Dendritic cell treated with granulocyte-macrophage colony-stimulating factor and Interleukin-4, amounts not matched to agents 40 ng/mL and 50 ng/mL, for 4 days (primary cell): Measurements from ENCODE around the gene NAB1.
"Not testable (repeated sequence)": the region's sequence is repeated elsewhere in the genome, so short reads cannot be mapped to it uniquely, and the experiment has no call there.

Experiments
- H3K27ac Mint-ChIP-seq: one replicate; pipeline ENCODE4 v1.8.0; 2022; ENCODE audit warnings: mild to moderate bottlenecking, mixed read lengths
- H3K27me3 Mint-ChIP-seq: one replicate; pipeline ENCODE4 v1.8.0; 2022; ENCODE audit warnings: mild to moderate bottlenecking, mixed read lengths
- H3K36me3 Mint-ChIP-seq: one replicate; pipeline ENCODE4 v1.8.0; 2022; ENCODE audit warnings: low read depth, mixed read lengths
- H3K4me1 Mint-ChIP-seq: one replicate; pipeline ENCODE4 v1.8.0; 2022; ENCODE audit warnings: low read depth, mixed read lengths
- H3K4me3 Mint-ChIP-seq: one replicate; pipeline ENCODE4 v1.8.0; 2022; ENCODE audit warnings: mild to moderate bottlenecking, moderate library complexity, mixed read lengths
- H3K9me3 Mint-ChIP-seq: one replicate; pipeline ENCODE4 v1.8.0; 2022; ENCODE audit warnings: mixed read lengths
- intact Hi-C: fragments of 100-400 bp; cut with micrococcal nuclease; formaldehyde crosslinking; loops from one replicate; pipeline ENCODE4 v1.15.0; 2022

NAB1 gene

GRCh38 chr2:190696792-190697398 lies 48.0 kb downstream of the NAB1 start:
- Mint-ChIP-seq H3K4me3 (no peak overlapping the region), H3K27ac (no peak overlapping the region), H3K36me3 (peaks cover 13% of the 10 kb centered on the region), H3K27me3 (no peaks in the 10 kb centered on the region), H3K4me1 (no peaks in the 10 kb centered on the region), H3K9me3 (no peaks in the 10 kb centered on the region)
- intact Hi-C loops = no loop called here

GRCh38 chr2:190697421-190697820 lies 48.5 kb downstream of the NAB1 start:
- Mint-ChIP-seq H3K27me3 (no peaks in the 10 kb centered on the region), H3K36me3 (peaks cover 10% of the 10 kb centered on the region), H3K4me1 (no peaks in the 10 kb centered on the region), H3K4me3 (no peak overlapping the region), H3K9me3 (no peaks in the 10 kb centered on the region), H3K27ac (no peak overlapping the region)
- intact Hi-C loops = no loop called here

- Mint-ChIP-seq H3K4me1 (no peaks in the 10 kb centered on the region), H3K36me3 (no peaks in the 10 kb centered on the region), H3K27ac (no peak overlapping the region), H3K27me3 (no peaks in the 10 kb centered on the region), H3K9me3 (no peaks in the 10 kb centered on the region), H3K4me3 (no peak overlapping the region)
- intact Hi-C loops = no loop called here
These were observed 50.0 kb downstream of the NAB1 start for GRCh38 chr2:190698895-190699294.

- Mint-ChIP-seq H3K4me3 (no peak overlapping the region), H3K27me3 (no peaks in the 10 kb centered on the region), H3K36me3 (no peaks in the 10 kb centered on the region), H3K9me3 (no peaks in the 10 kb centered on the region), H3K4me1 (no peaks in the 10 kb centered on the region), H3K27ac (no peak overlapping the region)
- intact Hi-C loops = no loop called here
These were observed 52.7 kb downstream of the NAB1 start for GRCh38 chr2:190701586-190701985.

GRCh38 chr2:190705280-190705679 lies 56.4 kb downstream of the NAB1 start:
- H3K27ac Mint-ChIP-seq = no peak overlapping the region
- intact Hi-C loops = no loop called here
- H3K4me1 Mint-ChIP-seq = no peaks in the 10 kb centered on the region
- no peak overlapping the region for H3K4me3 Mint-ChIP-seq
- H3K36me3 Mint-ChIP-seq = no peaks in the 10 kb centered on the region
- H3K9me3 Mint-ChIP-seq = peaks cover 7% of the 10 kb centered on the region
- no peaks in the 10 kb centered on the region for H3K27me3 Mint-ChIP-seq

- no peaks in the 10 kb centered on the region for H3K36me3 Mint-ChIP-seq
- intact Hi-C loops = no loop called here
- H3K27me3 Mint-ChIP-seq = no peaks in the 10 kb centered on the region
- peaks cover 7% of the 10 kb centered on the region for H3K9me3 Mint-ChIP-seq
- no peak overlapping the region for H3K27ac Mint-ChIP-seq
- H3K4me1 Mint-ChIP-seq = no peaks in the 10 kb centered on the region
- H3K4me3 Mint-ChIP-seq = no peak overlapping the region
These were observed 58.8 kb downstream of the NAB1 start for GRCh38 chr2:190707726-190708125.

GRCh38 chr2:190708650-190709049 lies 59.8 kb downstream of the NAB1 start:
- intact Hi-C loops, H3K27me3 Mint-ChIP-seq, H3K36me3 Mint-ChIP-seq, H3K9me3 Mint-ChIP-seq, H3K27ac Mint-ChIP-seq, H3K4me1 Mint-ChIP-seq, H3K4me3 Mint-ChIP-seq: not testable (repeated sequence)

GRCh38 chr2:190711069-190711468 lies 62.2 kb downstream of the NAB1 start:
- H3K36me3 Mint-ChIP-seq = no peaks in the 10 kb centered on the region
- H3K27ac Mint-ChIP-seq = no peak overlapping the region
- intact Hi-C loops = no loop called here
- peaks cover 7% of the 10 kb centered on the region for H3K9me3 Mint-ChIP-seq
- no peaks in the 10 kb centered on the region for H3K4me1 Mint-ChIP-seq
- H3K4me3 Mint-ChIP-seq = no peak overlapping the region
- H3K27me3 Mint-ChIP-seq = no peaks in the 10 kb centered on the region

GRCh38 chr2:190713471-190713870 lies 64.6 kb downstream of the NAB1 start:
- H3K4me1 Mint-ChIP-seq = peaks cover 5% of the 10 kb centered on the region
- intact Hi-C loops = no loop called here
- H3K36me3 Mint-ChIP-seq = no peaks in the 10 kb centered on the region
- H3K9me3 Mint-ChIP-seq = peaks cover 3% of the 10 kb centered on the region
- H3K27me3 Mint-ChIP-seq = no peaks in the 10 kb centered on the region
- no peak overlapping the region for H3K27ac Mint-ChIP-seq
- H3K4me3 Mint-ChIP-seq = no peak overlapping the region

GRCh38 chr2:190714958-190715357 lies 66.1 kb downstream of the NAB1 start:
- Mint-ChIP-seq H3K27me3 (no peaks in the 10 kb centered on the region), H3K36me3 (no peaks in the 10 kb centered on the region), H3K27ac (no peak overlapping the region), H3K4me3 (no peak overlapping the region), H3K4me1 (peaks cover 12% of the 10 kb centered on the region), H3K9me3 (no peaks in the 10 kb centered on the region)
- intact Hi-C loops = no loop called here

- H3K27ac Mint-ChIP-seq = no peak overlapping the region
- no peak overlapping the region for H3K4me3 Mint-ChIP-seq
These were observed 67.4 kb downstream of the NAB1 start for GRCh38 chr2:190716176-190716807.

GRCh38 chr2:190717306-190717705 lies 68.4 kb downstream of the NAB1 start:
- peaks cover 12% of the 10 kb centered on the region for H3K4me1 Mint-ChIP-seq
- H3K27ac Mint-ChIP-seq = no peak overlapping the region
- intact Hi-C loops = no loop called here
- H3K27me3 Mint-ChIP-seq = no peaks in the 10 kb centered on the region
- H3K4me3 Mint-ChIP-seq = no peak overlapping the region
- H3K9me3 Mint-ChIP-seq = no peaks in the 10 kb centered on the region
- H3K36me3 Mint-ChIP-seq = no peaks in the 10 kb centered on the region

More at GRCh38 chr2:190716176-190716807, 67.4 kb downstream of the NAB1 start:
- H3K36me3 Mint-ChIP-seq = no peaks in the 10 kb centered on the region
- no peaks in the 10 kb centered on the region for H3K27me3 Mint-ChIP-seq
- peaks cover 12% of the 10 kb centered on the region for H3K4me1 Mint-ChIP-seq
- intact Hi-C loops = no loop called here
- no peaks in the 10 kb centered on the region for H3K9me3 Mint-ChIP-seq

- Mint-ChIP-seq H3K36me3 (no peaks in the 10 kb centered on the region), H3K27me3 (no peaks in the 10 kb centered on the region), H3K4me3 (no peak overlapping the region), H3K27ac (no peak overlapping the region), H3K9me3 (no peaks in the 10 kb centered on the region), H3K4me1 (peaks cover 12% of the 10 kb centered on the region)
- intact Hi-C loops = no loop called here
These were observed 69.1 kb downstream of the NAB1 start for GRCh38 chr2:190717764-190718651.
